NCI-H446 (cell line): ENCODE data around the gene URI1.

Experiments
- DNase-seq, 2 experiments: peaks; one replicate each; lab custom pipeline; 2025; lab: John Stamatoyannopoulos, UW

URI1 gene

DNA sequence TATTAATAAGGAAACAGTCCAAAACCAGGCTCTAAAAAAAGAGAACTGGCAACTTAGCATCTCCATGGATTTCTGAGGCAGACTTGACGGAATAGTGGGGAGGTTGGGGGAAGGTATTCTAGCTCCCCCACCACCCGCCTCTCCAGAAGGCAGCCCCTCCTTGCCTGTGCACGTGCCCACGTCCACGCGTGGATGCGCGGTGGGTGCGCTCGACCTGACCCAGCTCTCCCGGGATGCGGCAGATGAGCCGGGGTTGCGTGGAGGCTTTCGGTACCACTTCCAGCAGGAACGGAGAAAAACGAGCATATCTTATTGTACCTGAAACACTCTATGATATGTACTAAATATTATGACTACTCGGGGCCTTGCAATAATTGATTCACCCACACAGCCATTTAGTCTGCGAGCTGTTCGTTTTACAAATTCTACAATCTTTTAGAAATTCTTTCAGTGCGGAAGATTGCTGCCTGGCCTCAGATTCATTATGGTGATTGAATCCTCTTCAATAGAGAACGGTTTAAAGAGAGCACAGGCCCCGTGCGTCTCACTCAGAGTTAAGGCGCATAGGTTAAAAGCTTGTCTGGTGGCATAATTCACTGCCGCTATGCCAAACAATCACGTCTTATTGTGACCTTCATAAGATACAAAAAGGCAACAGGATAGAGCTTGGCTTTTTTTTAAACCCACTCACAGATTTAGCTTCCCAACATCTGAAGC, 117.9 kb downstream of the URI1 start:
- DNase-seq, result no peak

DNA sequence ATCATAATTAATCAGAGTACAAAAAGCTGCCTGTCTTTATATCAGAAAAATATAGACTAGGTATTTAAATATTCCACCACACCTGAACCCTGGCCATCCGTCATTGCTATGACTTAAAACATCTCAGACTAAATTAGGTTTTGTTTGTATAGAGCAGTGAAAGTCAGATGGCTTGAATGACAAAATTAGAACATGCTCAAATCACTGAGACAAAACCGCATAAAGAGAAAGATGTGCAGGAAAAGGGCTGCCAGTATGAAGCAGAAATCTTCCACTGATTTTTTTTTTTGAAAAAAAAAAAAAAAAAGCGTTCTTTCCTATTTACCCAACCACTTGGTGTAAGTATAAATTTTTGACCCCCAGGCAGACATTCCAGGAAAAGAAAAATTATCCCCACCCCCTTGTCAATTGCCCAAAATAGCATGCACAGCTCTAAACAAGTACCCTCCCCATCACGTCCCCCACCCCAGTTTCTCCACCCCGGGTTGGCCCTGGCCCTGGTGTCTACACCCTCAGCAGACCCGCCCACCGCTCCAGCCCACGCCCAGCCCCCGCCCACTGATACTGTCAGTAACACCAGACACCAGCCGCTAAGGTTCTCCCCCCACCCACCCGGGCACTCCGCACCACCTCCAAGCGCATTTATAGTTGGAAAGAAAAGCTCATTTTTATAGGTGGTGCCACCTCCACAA, 118.6 kb downstream of the URI1 start:
- no peak for DNase-seq

DNA sequence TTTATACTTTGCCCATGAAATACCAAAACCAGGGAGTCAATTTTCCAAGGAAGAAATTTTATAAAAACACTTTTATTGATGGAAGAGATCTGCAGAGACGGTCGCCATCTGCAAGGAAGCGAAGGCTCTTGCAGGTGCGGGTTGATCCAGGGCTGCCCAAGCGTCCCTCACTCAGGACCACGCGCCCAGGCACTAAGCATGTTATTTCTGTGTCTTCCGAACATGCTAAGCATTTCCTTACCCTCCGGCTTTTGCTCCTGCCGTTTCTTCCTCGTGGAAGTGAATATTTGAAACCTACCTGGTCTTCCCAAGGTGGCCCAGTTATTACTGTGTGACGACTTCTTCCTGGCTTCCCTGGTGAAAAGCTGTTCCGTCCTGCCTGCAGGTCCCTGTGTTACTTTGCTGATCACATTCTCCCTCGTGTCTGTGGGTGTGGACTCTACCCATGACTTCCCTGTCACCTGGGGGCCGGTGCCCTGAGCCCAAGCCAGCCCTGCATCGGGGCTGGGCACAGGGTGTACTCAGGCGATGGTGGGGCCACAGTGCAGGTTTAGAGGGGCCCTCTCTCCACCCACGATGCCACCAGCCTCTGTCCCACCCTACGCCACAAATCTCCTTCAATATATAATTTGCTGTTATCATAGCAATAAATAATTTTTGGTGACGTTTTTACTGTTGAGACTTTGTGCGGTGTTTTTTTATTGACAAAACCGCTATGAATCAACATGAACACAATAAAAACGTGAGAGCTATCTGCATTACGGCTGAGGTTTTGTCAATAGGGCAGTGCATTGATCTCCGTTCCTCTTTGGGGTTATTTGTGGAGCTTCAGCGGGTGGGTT, 119.4 kb downstream of the URI1 start:
- DNase-seq, result no peak

DNA sequence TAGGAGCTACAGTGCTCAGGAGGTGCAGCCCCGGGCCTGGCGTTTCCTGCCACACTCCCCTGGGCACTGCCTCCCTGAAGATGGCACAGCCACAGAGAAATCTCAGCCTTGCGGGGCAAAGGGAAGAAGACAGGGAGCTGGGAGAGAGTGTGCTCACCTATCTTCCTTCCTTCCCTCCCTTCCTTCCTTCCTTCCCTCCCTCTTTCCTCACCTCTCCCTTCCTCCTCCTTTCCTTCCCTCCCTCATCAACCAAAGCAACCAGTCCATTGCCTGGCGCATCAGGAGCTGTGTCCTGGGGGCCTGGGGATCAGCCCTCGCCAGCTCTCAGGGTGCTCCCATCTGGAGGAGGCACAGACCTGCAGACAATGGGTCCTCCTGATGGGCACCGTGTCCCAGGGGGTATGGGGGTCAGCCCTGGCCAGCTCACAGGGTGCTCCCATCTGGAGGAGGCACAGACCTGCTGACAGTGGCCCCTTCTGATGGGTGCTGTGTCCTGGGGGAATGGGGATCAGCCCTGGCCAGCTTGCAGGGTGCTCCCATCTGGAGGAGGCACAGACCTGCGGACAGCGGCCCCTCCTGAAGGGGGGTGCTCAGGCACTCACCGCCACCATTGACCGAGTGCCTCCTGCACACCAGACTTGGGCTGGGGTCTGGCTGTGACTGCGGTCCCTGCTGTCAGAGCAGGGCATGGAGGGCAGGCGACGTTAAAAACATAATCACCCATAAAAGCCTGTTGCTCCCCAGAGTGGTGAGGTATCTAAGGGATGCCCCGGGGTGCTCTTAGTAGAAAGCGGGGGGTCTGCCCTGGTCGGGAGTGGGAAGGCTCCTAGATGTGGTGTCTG, 120.2 kb downstream of the URI1 start:
- DNase-seq, result no peak

DNA sequence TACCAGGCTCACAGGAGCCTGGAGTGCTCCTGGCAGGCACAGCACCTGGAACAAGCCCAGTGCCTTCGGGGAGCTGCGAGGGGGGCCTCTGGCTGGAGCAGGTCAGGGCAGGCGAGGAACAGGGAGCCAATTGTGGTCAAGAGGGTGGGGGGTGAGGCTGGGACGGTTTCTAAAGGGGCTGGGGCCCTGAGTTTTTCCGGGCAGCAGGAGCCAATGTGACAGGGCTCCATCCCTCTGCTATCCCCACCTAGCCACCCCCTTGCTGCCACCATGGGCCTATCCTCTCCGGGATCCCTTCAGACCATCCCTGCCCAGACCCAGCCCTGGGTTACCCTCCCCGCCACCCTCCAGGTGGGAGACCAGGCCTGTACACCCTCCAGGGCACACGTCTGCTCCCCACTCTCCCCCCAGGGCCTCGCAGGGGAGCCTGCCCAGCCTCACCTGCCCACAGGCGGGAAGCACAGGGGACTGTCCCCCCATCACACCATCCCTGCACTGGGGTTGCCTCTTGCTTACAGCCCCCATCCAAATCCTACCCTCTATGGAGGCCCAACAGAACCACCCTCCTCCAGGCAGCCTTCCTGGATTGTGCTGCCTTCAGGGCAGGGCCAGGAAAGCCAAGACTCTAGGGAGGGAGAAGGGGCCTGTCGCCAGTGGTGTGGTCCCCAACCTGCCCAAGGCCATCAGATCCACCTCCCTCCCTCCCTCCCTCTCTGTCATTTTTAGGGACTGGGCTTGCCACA, 121.0 kb downstream of the URI1 start:
- no peak for DNase-seq

DNA sequence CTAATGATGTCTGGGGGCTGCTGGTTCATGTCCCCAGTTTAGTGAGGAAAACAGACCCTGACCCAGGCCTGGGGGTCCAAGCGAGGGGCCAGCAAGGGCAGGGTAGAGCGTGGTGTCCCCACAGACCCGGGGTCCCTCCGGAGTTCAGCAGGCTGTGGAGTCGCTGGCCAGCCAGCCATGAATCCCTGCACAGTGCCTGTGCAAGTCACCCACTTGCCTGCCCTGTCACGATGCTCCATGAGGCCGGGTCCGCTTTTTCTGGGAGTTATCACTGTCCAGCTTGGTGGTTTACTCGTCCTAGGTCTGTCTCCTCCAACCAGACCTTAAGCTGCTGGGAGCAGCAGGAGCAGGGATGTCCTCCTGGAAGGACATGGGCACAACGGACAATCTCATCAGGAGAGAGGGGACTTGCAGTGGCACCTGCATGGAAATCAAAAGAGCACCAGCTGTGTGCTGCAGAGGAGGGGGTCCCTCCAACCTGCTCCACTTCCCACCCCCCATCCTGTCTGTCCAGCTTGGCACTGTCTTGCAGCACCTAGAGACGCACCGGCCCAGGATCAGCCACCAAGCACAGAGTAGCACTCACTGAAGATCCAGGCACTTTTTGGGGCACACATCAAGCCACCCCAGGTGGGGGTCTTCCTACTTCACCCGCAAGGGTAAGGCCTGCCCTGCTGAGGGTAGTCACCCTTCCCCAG, 121.8 kb downstream of the URI1 start:
- no peak for DNase-seq

DNA sequence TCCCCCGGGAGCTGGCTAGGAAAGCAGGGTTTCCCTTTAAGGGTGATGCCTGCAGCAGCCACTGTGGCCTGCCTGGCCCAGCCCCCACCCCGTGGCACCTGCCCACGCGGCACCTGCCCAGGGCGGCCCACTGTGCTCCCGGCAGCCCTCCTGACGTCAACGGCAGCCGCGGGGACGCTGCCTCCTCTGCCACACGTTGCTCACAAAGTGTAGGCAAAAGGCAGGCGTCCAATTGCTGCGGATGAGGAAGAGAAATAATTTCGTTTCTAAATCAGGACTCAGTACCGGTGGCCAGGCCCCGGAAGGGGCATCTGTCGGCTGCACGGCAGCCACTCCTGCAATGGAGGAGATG, 122.3 kb downstream of the URI1 start:
- no peak for DNase-seq

DNA sequence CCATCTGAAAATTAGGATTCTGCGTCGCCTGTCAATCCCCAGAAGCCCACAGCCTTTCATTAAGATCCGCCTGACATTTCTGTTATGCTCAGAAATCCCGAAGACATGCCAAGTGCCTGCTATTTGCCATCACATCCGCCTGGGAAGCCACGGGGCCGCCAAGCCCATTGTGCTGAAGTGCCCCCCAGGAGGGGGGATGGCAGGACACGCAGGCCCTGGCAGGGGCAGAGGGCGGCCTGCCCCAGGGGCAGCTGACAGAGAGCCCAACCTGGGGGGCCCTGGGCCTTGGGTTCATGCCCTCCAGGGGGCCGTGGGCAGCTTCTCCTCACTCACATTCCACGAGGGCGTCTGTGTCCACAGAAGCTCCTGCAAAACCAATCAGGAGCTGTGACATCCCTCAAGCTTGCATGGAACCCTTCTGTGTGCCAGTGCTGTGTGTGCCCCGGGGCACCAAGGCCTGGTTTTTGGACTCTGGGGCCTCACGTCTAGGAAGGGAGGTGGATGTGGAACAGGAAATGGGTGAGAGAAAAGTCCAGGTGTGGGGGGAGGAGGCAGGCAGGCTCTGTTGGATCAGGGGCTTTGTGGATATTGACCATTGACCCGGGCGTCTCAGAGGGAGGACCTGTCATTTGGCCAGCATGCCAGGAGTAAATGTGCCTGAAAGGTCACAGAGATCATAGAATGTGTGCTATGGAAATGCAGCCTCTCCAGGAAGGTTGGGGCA, 122.9 kb downstream of the URI1 start:
- DNase-seq, result no peak

DNA sequence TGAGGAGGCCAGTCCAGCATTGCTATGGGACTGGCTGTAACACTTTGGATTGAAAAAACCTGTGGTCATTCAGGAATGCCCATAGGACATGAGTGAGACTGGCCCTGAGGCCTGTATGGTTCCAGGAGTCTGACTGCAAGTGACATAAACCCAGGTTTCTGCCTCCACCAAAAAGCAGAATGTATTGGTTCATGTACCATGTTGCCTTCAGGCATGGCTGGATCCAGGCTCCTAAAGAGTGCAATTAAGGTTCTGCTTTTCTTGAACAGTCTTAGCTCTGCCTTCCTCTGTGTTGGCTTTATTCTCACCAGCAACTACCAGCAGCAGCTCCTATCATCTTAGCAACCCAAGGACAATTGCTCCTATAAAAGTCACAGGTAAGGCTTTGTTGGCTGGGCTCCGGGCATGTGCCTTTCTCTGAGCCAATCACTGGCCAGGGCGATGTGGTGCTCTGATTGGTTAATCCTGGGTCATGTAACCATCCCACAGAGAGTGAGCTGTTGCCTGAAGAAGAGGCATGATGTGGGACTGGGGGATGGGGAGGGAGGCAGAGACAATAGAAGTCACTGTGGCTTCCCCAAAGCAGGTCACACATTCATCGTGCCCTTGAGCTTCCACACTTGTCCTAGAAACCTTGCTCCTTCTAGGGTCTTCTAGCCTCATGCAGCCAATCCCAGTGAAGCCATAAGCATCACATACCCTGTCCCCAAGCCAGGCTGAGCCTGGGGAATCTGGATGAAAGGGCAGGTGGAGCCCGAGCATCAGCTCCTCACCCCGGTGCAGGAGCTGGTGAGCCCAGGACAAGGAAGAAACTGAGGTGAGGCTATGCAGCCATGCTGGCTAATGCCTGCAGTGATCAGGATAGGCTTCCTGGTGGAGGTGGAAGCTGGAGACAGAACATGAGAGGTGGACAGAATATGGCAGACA, 123.9 kb downstream of the URI1 start:
- no peak for DNase-seq
